ENCODE results near the gene EXOC3L1.

The EXOC3L1 gene

GRCh38 chr16:67169642-67170167, 20.2 kb downstream of the EXOC3L1 start:
- Histone ChIP-seq H3K4me1 (ENCODE audit: control insufficient read depth, insufficient read depth, low read length) (peaks cover 7% of the 10 kb centered on the region), H3K9me3 (ENCODE audit: control insufficient read depth, insufficient read depth, low read length) (no peaks in the 10 kb centered on the region), H3K4me3 (ENCODE audit: low read length) (peak overlapping the region; percentile 45; the same call in 1 of the 2 replicates), H3K36me3 (ENCODE audit: control insufficient read depth, insufficient read depth, low read length) (no peaks in the 10 kb centered on the region; the same call in 1 of the 2 replicates), H3K27me3 (ENCODE audit: control insufficient read depth, insufficient read depth, low read length) (peaks cover 77% of the 10 kb centered on the region), H3K27ac (ENCODE audit: low read length) (no peak overlapping the region)
- WGBS (ENCODE audit: insufficient coverage, insufficient read length) = no CpG with 5 or more reads among the region's 24 CpGs
- DNase-seq (ENCODE audit: low read depth, low spot score) = no peak

- peaks cover 79% of the 10 kb centered on the region for H3K27me3 ChIP-seq (ENCODE audit: control insufficient read depth, insufficient read depth, low read length)
- no peaks in the 10 kb centered on the region; the same call in 1 of the 2 replicates for H3K36me3 ChIP-seq (ENCODE audit: control insufficient read depth, insufficient read depth, low read length)
- peaks cover 9% of the 10 kb centered on the region for H3K4me1 ChIP-seq (ENCODE audit: control insufficient read depth, insufficient read depth, low read length)
- no peak for DNase-seq (ENCODE audit: low read depth, low spot score)
- no CpG with 5 or more reads among the region's 9 CpGs for WGBS (ENCODE audit: insufficient coverage, insufficient read length)
- H3K27ac ChIP-seq (ENCODE audit: low read length) = no peak overlapping the region
- H3K4me3 ChIP-seq (ENCODE audit: low read length) = peak overlapping the region; percentile 9; the same call in 1 of the 2 replicates
- H3K9me3 ChIP-seq (ENCODE audit: control insufficient read depth, insufficient read depth, low read length) = no peaks in the 10 kb centered on the region
Measured at GRCh38 chr16:67169011-67169451, 20.9 kb downstream of the EXOC3L1 start.

GRCh38 chr16:67167588-67167987, 22.3 kb downstream of the EXOC3L1 start:
- Histone ChIP-seq H3K27ac (ENCODE audit: low read length) (no peak overlapping the region), H3K4me3 (ENCODE audit: low read length) (no peak overlapping the region), H3K4me1 (ENCODE audit: control insufficient read depth, insufficient read depth, low read length) (peaks cover 13% of the 10 kb centered on the region), H3K9me3 (ENCODE audit: control insufficient read depth, insufficient read depth, low read length) (no peaks in the 10 kb centered on the region), H3K36me3 (ENCODE audit: control insufficient read depth, insufficient read depth, low read length) (no peaks in the 10 kb centered on the region; the same call in 1 of the 2 replicates), H3K27me3 (ENCODE audit: control insufficient read depth, insufficient read depth, low read length) (peaks cover 82% of the 10 kb centered on the region)
- WGBS (ENCODE audit: insufficient coverage, insufficient read length) = no CpG with 5 or more reads among the region's 7 CpGs
- no peak for DNase-seq (ENCODE audit: low read depth, low spot score)

DNA sequence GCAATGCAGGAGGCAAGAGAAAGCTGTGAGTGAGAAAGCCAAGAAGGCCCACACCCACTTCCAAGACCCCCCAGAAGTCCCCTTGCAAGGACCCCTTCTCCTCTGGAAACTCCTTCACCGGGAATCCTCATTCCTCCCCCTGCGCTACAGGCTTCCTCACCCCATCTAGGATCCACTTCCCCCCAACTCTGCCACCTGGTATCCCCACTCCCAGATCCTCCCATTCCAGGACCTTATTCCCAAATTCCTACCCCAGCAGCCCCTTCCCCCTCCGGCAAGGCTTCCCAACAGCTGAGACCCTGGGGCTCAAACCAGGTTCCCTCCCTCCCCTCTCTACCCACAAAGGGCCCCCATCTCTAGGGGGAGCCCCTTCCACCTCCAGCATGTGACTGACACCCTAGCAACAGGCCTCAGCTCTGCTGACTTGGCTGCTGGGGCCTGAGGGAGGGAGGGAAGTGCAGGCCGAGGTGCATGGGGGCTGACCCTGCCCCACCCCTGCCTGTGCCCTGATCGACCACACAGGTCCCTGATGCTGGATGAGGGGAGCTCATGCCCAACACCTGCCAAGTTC, 23.3 kb downstream of the EXOC3L1 start:
- no peak overlapping the region for H3K4me3 ChIP-seq (ENCODE audit: low read length)
- no peaks in the 10 kb centered on the region for H3K9me3 ChIP-seq (ENCODE audit: control insufficient read depth, insufficient read depth, low read length)
- no peaks in the 10 kb centered on the region; the same call in 1 of the 2 replicates for H3K36me3 ChIP-seq (ENCODE audit: control insufficient read depth, insufficient read depth, low read length)
- no CpG with 5 or more reads among the region's 5 CpGs for WGBS (ENCODE audit: insufficient coverage, insufficient read length)
- H3K27me3 ChIP-seq (ENCODE audit: control insufficient read depth, insufficient read depth, low read length) = peaks cover 84% of the 10 kb centered on the region
- peaks cover 13% of the 10 kb centered on the region for H3K4me1 ChIP-seq (ENCODE audit: control insufficient read depth, insufficient read depth, low read length)
- no peak overlapping the region for H3K27ac ChIP-seq (ENCODE audit: low read length)
- no peak for DNase-seq (ENCODE audit: low read depth, low spot score)

GRCh38 chr16:67166110-67166547, 23.8 kb downstream of the EXOC3L1 start:
- Histone ChIP-seq H3K4me3 (ENCODE audit: low read length) (no peak overlapping the region), H3K9me3 (ENCODE audit: control insufficient read depth, insufficient read depth, low read length) (no peaks in the 10 kb centered on the region), H3K4me1 (ENCODE audit: control insufficient read depth, insufficient read depth, low read length) (peaks cover 12% of the 10 kb centered on the region), H3K27me3 (ENCODE audit: control insufficient read depth, insufficient read depth, low read length) (peaks cover 84% of the 10 kb centered on the region), H3K27ac (ENCODE audit: low read length) (no peak overlapping the region), H3K36me3 (ENCODE audit: control insufficient read depth, insufficient read depth, low read length) (no peaks in the 10 kb centered on the region; the same call in 1 of the 2 replicates)
- no CpG with 5 or more reads among the region's 18 CpGs for WGBS (ENCODE audit: insufficient coverage, insufficient read length)
- DNase-seq (ENCODE audit: low read depth, low spot score) = no peak

DNA sequence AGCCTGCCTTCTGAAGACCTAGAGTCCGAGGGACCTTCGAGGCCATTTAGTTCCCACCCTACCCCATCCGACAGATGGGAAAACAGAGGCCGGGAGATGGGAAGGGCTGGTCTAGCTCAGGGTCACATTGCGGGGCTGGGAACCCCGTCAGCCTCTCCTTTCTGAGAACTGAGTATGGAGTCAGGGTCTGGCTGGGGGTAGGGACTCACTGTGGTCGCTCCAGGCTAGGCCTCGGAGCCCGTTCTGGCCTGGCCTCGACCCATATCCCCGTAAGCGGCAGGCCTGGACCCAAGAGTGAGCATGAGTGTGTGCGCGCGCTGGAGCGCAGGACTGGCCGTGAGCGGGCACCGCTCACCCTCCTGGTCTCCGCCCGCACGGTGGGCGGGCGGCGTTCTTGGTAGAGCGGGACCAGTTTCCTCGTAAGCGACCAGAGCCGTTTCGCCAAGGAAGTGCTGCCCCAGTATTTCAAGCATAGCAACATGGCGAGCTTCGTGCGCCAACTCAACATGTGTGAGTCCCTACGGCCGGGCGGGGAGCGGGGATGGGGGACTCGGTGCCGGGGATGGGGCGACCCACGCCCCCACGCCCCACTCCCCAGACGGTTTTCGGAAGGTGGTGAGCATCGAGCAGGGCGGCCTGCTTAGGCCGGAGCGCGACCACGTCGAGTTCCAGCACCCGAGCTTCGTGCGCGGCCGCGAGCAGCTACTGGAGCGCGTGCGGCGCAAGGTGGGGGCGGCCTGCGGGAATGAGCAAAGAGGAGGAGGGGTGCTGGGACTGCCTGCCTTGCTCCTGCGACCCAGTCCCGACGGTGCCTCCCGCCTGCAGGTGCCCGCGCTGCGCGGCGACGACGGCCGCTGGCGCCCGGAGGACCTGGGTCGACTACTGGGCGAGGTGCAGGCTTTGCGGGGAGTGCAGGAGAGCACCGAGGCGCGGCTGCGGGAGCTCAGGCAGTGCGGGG, 24.5 kb downstream of the EXOC3L1 start:
- WGBS (ENCODE audit: insufficient coverage, insufficient read length) = no CpG with 5 or more reads among the region's 85 CpGs
- Histone ChIP-seq H3K27me3 (ENCODE audit: control insufficient read depth, insufficient read depth, low read length) (peaks cover 86% of the 10 kb centered on the region), H3K27ac (ENCODE audit: low read length) (no peak overlapping the region), H3K36me3 (ENCODE audit: control insufficient read depth, insufficient read depth, low read length) (no peaks in the 10 kb centered on the region; the same call in 1 of the 2 replicates), H3K4me1 (ENCODE audit: control insufficient read depth, insufficient read depth, low read length) (peaks cover 10% of the 10 kb centered on the region), H3K9me3 (ENCODE audit: control insufficient read depth, insufficient read depth, low read length) (no peaks in the 10 kb centered on the region), H3K4me3 (ENCODE audit: low read length) (peak overlapping the region; percentile 21; the same call in 1 of the 2 replicates)
- DNase-seq (ENCODE audit: low read depth, low spot score) = no peak

- Histone ChIP-seq H3K4me1 (ENCODE audit: control insufficient read depth, insufficient read depth, low read length) (peaks cover 10% of the 10 kb centered on the region), H3K27ac (ENCODE audit: low read length) (no peak within 1 kb of the TSS), H3K4me3 (ENCODE audit: low read length) (peak within 1 kb of the TSS; percentile 21; the same call in 1 of the 2 replicates), H3K27me3 (ENCODE audit: control insufficient read depth, insufficient read depth, low read length) (peaks cover 90% of the 10 kb centered on the region), H3K9me3 (ENCODE audit: control insufficient read depth, insufficient read depth, low read length) (no peaks in the 10 kb centered on the region), H3K36me3 (ENCODE audit: control insufficient read depth, insufficient read depth, low read length) (no peaks in the 10 kb centered on the region; the same call in 1 of the 2 replicates)
- DNase-seq (ENCODE audit: low read depth, low spot score) = no peak
- no CpG with 5 or more reads among the region's 41 CpGs for WGBS (ENCODE audit: insufficient coverage, insufficient read length)
Measured at GRCh38 chr16:67164599-67165061, 25.3 kb downstream of the EXOC3L1 start, which contains the start of gene HSF4. Gene HSF4, plus strand, starts transcription at chr16:67164745. Its CDS starts 67 bp downstream, at chr16:67164812.

GRCh38 chr16:67163999-67164558, 25.9 kb downstream of the EXOC3L1 start:
- no peak for DNase-seq (ENCODE audit: low read depth, low spot score)
- Histone ChIP-seq H3K4me3 (ENCODE audit: low read length) (0 out of 2 replicates have a peak overlapping the region, but pooled peaks have one; percentile 3), H3K9me3 (ENCODE audit: control insufficient read depth, insufficient read depth, low read length) (no peaks in the 10 kb centered on the region), H3K27me3 (ENCODE audit: control insufficient read depth, insufficient read depth, low read length) (peaks cover 92% of the 10 kb centered on the region), H3K36me3 (ENCODE audit: control insufficient read depth, insufficient read depth, low read length) (no peaks in the 10 kb centered on the region; the same call in 1 of the 2 replicates), H3K27ac (ENCODE audit: low read length) (no peak overlapping the region), H3K4me1 (ENCODE audit: control insufficient read depth, insufficient read depth, low read length) (peaks cover 10% of the 10 kb centered on the region)
- no CpG with 5 or more reads among the region's 34 CpGs for WGBS (ENCODE audit: insufficient coverage, insufficient read length)

DNA sequence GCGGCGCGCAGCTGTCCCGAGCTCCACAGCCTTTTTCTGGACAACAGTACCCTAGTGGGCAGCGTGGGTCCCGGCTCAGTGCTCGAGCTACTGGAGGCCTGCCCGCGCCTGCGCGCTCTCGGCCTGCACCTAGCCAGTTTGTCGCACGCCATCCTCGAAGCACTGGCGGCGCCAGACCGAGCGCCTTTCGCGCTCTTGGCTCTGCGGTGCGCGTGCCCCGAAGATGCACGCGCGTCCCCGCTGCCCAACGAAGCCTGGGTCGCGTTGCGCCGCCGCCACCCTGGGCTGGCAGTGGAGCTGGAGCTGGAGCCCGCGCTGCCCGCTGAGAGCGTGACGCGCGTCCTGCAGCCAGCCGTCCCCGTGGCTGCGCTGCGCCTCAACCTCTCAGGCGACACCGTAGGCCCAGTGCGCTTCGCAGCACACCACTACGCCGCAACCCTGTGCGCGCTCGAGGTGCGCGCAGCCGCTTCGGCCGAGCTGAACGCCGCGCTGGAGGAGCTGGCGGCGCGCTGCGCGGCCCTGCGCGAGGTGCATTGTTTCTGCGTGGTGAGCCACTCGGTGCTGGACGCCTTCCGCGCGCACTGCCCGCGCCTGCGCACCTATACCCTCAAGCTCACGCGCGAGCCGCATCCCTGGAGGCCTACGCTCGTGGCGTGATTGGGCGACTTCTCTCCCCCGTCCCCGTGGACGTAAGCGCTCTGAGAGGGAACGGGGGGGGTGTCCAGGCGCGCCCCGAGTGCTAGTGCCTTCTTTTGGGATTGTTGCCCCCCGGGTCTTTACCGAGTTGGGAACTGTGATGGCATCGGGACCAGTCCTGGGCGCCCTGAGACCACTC, 26.6 kb downstream of the EXOC3L1 start:
- DNase-seq (ENCODE audit: low read depth, low spot score) = no peak
- WGBS (ENCODE audit: insufficient coverage, insufficient read length) = no CpG with 5 or more reads among the region's 99 CpGs
- peak overlapping the region; percentile 24; the same call in 1 of the 2 replicates for H3K4me3 ChIP-seq (ENCODE audit: low read length)
- H3K9me3 ChIP-seq (ENCODE audit: control insufficient read depth, insufficient read depth, low read length) = no peaks in the 10 kb centered on the region
- H3K27ac ChIP-seq (ENCODE audit: low read length) = no peak overlapping the region
- H3K4me1 ChIP-seq (ENCODE audit: control insufficient read depth, insufficient read depth, low read length) = peaks cover 10% of the 10 kb centered on the region
- peaks cover 92% of the 10 kb centered on the region for H3K27me3 ChIP-seq (ENCODE audit: control insufficient read depth, insufficient read depth, low read length)
- H3K36me3 ChIP-seq (ENCODE audit: control insufficient read depth, insufficient read depth, low read length) = no peaks in the 10 kb centered on the region; the same call in 1 of the 2 replicates

Measured in iPS DF 6.9 (cell line).